ENCODE results near the gene LPAR5. TPM values are rescaled to one million over a fixed set of nuclear protein-coding genes. Genes with fewer than 3 reads are reported as not detected.

Gene LPAR5
- total RNA-seq, 1 donor from 2014 or later, result not detected

- Mint-ChIP-seq H3K4me3 (ENCODE audit: unreplicated experiment) (no peak overlapping the region), H3K36me3 (ENCODE audit: unreplicated experiment) (peaks cover 24% of the 10 kb centered on the region), H3K27me3 (ENCODE audit: unreplicated experiment) (peaks cover 8% of the 10 kb centered on the region), H3K27ac (ENCODE audit: unreplicated experiment) (peak overlapping the region; percentile 33), H3K4me1 (ENCODE audit: low read depth, unreplicated experiment) (peaks cover 7% of the 10 kb centered on the region), H3K9me3 (ENCODE audit: unreplicated experiment) (peaks cover 5% of the 10 kb centered on the region)
- no peak for DNase-seq
- no peak for TF ChIP-seq CTCF (IDR thresholded peaks at IDR 0.05; ENCODE audit: partially characterized antibody, unreplicated experiment)
Observed at GRCh38 chr12:6639151-6639801, 3.5 kb upstream of the LPAR5 start.

GRCh38 chr12:6638305-6638704 is 2.5 kb upstream of the LPAR5 start:
- DNase-seq, result no peak
- H3K4me1 Mint-ChIP-seq (ENCODE audit: low read depth, unreplicated experiment), result peaks cover 9% of the 10 kb centered on the region
- peaks cover 10% of the 10 kb centered on the region for H3K27me3 Mint-ChIP-seq (ENCODE audit: unreplicated experiment)
- H3K36me3 Mint-ChIP-seq (ENCODE audit: unreplicated experiment), result peaks cover 16% of the 10 kb centered on the region
- H3K9me3 Mint-ChIP-seq (ENCODE audit: unreplicated experiment), result peaks cover 5% of the 10 kb centered on the region
- no peak for TF ChIP-seq CTCF (IDR thresholded peaks at IDR 0.05; ENCODE audit: partially characterized antibody, unreplicated experiment)
- H3K27ac Mint-ChIP-seq (ENCODE audit: unreplicated experiment), result no peak overlapping the region
- no peak overlapping the region for H3K4me3 Mint-ChIP-seq (ENCODE audit: unreplicated experiment)

GRCh38 chr12:6635375-6635855 is 344 bp downstream of the LPAR5 start:
- Mint-ChIP-seq H3K4me1 (ENCODE audit: low read depth, unreplicated experiment) (peaks cover 17% of the 10 kb centered on the region), H3K27me3 (ENCODE audit: unreplicated experiment) (peaks cover 8% of the 10 kb centered on the region), H3K36me3 (ENCODE audit: unreplicated experiment) (no peaks in the 10 kb centered on the region), H3K4me3 (ENCODE audit: unreplicated experiment) (no peak overlapping the region), H3K9me3 (ENCODE audit: unreplicated experiment) (no peaks in the 10 kb centered on the region), H3K27ac (ENCODE audit: unreplicated experiment) (no peak overlapping the region)
- no peak for TF ChIP-seq CTCF (IDR thresholded peaks at IDR 0.05; ENCODE audit: partially characterized antibody, unreplicated experiment)
- peak; percentile 36 for DNase-seq

- peaks cover 8% of the 10 kb centered on the region for H3K27me3 Mint-ChIP-seq (ENCODE audit: unreplicated experiment)
- peak overlapping the region; percentile 26 for H3K4me3 Mint-ChIP-seq (ENCODE audit: unreplicated experiment)
- peaks cover 17% of the 10 kb centered on the region for H3K4me1 Mint-ChIP-seq (ENCODE audit: low read depth, unreplicated experiment)
- DNase-seq, result no peak
- no peaks in the 10 kb centered on the region for H3K9me3 Mint-ChIP-seq (ENCODE audit: unreplicated experiment)
- no peaks in the 10 kb centered on the region for H3K36me3 Mint-ChIP-seq (ENCODE audit: unreplicated experiment)
- no peak overlapping the region for H3K27ac Mint-ChIP-seq (ENCODE audit: unreplicated experiment)
- no peak for TF ChIP-seq CTCF (IDR thresholded peaks at IDR 0.05; ENCODE audit: partially characterized antibody, unreplicated experiment)
Observed at GRCh38 chr12:6632026-6632983, 3.5 kb downstream of the LPAR5 start.

Data from glutamatergic neuron (in vitro differentiated cells).